Measurements from ENCODE around the gene NPSR1. TPM values are rescaled to one million over a fixed set of nuclear protein-coding genes. Genes with fewer than 3 reads are reported as not detected.
A peak's percentile ranks its signal among the peaks of the same experiment; 100 is the strongest.
"Not testable (repeated sequence)": the region's sequence is repeated elsewhere in the genome, so short reads cannot be mapped to it uniquely, and the experiment has no call there.

NPSR1 gene
- total RNA-seq, 1 donor from 2014 or later = not detected

DNA sequence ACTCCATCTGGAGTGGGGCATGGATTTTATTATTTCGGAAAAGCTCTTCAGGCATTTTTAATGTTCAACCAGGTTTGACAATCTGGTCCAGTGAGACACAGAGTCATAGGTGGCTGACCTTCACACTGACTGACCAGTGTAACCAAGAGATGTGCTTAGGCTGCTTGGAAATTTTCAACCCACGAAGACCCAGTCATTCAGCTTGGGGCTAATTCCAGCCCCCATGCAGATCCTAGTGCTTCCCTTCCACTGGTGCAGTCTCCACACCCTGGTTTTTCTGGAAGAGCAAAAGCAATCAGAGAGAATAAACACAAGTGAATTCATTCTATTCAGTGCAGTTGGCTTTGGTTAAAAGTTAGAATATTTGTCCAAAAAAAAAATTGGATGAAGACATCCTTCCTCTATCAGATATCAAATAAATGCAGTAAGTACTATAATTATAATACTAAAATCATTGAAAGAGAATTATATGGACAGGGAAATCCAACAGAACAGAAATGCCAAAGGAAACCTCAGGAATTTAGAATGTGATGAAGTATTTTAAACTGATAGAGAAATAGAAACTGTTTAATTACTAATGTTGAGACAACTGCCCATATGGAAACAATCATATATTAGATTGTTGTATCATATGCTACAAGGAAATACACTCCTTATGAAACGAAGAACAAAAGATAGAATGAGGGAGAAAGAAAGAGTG lies 178.0 kb downstream of the NPSR1 start:
- no peak for DNase-seq (ENCODE audit: low read depth in 2 of 2)

DNA sequence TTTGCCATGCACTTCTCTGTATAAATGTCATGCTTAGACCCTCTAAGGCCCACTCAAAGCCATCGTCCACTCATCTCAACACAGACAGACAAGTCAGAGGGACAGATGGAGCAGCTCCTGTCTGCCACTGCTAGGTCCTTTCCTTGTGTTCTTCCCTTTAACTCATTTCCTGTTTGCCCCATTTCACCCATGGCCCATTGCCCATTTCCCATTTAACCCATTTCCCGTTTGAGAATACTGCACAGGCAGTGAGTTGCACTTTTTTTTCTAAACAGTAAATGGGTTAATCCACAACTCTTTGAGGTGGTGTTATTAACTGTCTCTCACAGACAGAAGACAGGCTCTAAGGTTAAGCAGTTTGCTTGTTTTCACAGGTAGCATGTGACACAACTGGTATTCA lies 179.3 kb downstream of the NPSR1 start:
- peak in 1 of 2 donors; percentile 62 for DNase-seq (ENCODE audit: low read depth in 2 of 2)

DNA sequence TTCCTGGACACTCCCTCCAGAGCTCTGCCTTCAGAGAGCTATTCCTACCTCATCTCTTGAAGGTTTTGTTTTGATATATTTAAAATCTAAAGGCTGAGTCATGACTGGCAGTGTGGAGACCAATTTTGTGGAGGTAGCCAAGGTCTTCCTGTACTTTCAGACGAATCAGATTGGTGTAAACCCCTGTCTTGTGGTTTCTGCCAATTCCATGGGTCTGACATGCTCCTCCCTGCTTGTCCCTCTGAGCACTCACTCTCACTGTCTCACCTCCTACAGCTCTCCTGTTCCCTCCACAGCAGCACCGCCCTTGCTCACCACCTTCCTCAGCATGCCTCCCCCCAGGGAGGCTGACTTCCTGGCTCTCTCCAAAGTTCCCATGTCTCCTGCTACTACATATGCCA lies 179.8 kb downstream of the NPSR1 start:
- peak in 1 of 2 donors; percentile 45 for DNase-seq (ENCODE audit: low read depth in 2 of 2)

DNA sequence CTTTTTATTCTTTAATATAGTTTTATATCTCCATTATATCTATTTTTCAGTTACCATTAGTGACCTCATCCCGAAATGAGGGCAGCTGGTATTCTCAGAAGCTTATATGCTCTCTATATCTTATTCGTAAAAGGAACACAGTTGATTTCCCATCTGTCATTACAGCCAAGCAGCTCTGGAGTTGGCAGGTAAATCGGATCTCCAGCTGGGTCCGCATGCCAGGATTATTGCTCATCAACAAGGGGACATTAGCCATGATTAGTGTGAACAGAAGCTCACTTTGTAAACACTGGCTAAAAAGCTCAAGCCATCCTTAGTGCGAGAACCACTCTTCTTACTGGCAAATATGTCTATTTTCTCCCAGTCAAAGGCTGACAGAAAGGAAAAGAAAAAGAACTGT lies 180.3 kb downstream of the NPSR1 start:
- DNase-seq (ENCODE audit: low read depth in 2 of 2) = peak in 1 of 2 donors; percentile 46

DNA sequence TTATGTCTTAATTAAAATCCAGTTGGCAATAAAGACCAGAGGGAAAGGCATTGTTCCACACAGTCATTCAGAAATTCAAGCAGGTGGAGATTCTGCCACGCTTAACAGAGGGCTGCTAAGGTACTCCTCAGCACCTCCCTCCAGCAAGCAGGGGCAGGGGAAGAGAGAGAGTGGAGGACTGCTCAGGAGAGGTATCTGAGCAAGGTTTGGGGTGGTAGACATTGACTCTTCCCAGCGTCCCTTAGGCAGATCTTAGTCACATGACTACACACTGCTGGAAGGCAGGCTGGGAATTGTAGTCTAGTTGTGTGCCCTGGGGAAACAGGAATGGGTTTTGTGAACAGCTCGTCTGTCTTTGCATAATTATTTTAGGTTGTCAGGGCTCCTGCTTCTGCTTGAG lies 181.6 kb downstream of the NPSR1 start:
- no peak for DNase-seq (ENCODE audit: low read depth in 2 of 2)

DNA sequence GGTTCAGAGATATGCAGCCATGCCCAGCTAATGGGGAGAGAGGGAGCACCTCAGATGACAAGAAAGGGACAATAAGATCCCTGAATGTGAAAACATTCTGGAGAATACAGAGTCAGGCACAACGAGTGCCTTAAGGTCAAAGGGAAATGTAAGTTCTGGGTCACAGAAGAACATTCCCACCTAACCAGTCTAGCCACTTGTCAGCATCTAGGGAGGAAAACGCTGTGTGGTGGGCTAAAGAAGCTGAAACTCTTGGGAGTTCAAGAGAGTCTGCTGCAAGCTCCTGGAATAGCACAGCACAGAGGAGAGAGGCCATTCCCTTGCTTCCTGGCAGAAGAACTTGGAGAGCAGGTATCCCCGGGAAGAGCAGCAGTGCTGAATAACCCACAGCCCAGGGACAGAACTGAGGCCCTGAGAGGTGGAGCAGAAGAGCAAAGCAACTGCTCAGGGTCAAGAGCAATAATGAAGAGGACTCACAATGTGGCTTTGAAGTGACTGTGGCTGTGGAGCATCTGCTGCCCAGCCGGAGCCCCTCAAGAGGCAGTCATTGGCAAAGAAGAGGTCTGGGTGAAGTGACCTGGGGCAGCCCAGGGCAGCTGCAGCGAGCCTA lies 182.3 kb downstream of the NPSR1 start:
- DNase-seq (ENCODE audit: low read depth in 2 of 2) = no peak

DNA sequence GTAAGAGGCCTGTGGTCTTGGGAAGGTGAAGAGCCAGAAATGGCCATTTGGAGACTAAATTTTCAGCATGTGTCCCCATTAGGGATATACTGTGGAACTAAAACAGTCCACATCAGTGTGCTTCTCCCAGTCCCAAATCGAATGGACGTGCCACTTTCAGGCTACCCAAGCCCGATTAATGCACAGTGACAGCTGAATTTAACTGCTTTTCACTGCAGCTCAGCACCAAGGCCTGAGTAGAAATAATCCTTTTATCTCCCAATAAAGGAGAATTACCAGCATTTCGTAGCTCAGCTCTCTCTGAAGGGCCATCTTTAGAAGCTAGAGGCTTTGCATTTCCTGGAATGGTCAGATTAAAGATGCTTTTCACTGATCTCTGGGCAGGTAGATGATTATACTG lies 183.3 kb downstream of the NPSR1 start:
- DNase-seq (ENCODE audit: low read depth in 2 of 2) = no peak

DNA sequence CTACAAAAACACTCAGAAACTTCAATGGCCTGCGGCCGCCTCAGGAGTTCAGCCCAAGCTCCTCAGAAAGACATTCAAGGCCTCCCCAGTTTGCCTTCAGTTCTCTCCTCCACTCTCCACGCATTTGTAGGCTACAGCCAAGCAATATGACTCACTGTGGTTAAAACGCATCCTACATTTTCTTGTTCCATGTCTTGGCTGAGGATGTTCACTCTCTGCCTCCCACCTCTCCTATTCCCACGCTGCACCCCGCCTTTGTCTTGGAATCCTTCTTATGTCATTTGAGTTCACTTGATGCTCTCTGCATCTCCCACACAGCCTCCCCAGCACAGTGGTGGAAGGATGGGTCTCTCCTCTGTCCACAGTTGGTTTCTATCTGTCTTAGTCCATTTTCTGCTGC lies 184.8 kb downstream of the NPSR1 start:
- no peak for DNase-seq (ENCODE audit: low read depth in 2 of 2)

DNA sequence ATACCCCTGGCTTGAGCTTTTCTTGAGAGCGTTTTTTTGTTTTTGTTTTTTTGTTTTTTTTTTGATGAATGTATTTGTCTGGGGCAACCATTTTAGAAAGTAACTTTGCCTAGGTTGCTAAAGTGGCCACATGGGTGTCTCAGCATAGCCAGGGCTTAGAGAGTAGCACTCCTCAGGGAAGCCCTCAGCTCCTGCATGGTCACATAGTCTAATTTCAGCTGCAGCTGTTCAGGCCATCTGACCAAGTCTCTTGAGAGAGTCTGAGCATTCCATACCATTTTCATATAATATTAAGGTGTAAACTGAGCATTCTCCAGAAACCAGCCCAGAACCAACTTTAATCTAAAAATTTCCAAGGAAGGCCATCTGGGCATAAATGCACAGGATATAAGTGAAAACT lies 186.4 kb downstream of the NPSR1 start:
- no peak for DNase-seq (ENCODE audit: low read depth in 2 of 2)

DNA sequence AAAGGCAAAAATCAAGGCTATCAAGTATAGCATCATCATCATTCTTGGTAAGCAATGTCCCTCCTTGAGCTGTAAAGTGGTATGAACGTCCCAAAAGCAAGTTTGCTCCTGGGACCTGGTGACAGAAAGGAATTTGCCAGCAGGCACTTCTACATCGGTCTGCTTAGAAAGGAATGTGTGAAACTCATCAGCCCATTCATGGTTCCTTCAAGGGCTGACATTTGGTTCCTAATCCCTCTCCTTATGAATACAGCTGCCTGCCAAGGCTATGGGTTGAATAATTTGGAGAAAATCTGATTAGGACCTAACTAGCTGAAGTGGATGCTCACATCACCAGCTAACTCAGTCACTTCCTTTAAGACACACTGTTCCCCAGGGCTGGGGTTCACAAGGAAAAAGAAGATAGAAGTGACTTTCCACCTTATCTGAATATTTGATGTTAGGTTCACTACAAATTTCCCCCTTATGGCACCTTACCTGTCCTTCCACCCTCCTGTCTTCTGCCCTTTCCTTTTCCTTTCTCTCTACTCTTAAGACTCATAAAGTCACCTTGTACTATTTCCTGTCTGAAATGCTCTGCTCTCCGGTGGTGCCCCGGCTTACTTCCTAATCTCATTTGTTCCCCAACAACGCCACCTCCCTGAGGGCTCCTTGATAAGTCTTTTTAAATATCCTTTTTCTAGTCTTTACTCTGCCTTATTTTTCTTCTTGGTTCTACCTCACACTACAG lies 187.1 kb downstream of the NPSR1 start:
- DNase-seq (ENCODE audit: low read depth in 2 of 2) = no peak

DNA sequence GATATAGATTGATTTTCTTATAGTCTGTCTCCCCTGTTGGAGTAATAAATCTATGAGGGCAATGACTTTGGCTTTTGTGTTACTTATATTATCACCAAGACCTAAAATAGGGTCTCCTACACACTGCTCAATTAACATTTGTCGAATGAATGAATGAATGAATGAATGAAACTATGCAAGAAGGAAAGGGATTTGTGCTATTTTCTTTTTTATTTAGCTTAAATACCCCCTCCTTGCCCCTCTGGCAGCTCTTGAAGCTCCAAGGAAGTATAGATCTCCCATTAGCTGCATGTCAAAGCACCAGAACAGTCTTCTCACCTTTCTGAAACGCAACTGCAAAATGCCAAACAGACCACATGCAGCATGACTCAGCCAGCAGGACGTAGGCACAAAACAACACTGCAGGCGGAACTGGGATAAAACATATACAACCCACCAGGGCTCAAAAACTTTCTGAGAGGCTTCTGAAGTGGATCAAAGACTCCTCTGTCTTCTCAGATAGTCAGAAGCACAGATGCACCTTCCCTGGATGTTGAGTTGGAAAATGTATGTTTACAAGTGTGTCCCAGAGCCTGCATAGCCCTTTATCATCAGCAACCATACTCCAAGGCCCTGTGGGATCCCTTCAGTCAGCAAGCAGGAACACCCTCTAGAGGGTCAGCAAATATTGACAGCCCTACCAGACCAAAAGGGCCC lies 187.8 kb downstream of the NPSR1 start:
- peak in 1 of 2 donors; percentile 26 for DNase-seq (ENCODE audit: low read depth in 2 of 2)

DNA sequence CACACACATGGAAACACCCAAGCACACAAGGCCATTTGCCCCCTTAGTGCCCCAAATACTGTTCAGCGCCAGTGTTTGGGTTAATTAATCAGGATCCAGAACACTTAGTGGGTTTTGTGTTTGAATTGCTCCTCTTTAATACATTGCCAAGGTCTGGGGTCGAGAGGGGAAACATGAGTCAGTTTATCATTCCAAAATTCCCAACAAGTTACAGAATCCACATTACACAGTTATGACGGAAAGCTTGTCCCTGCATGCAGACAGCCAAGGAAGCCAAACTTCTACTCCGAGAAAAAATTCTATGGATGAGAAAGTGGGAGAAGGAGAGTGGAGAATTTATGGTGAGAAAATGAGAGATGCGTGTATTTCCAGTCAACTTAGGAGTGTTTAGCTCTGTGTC lies 189.0 kb downstream of the NPSR1 start:
- no peak for DNase-seq (ENCODE audit: low read depth in 2 of 2)

DNA sequence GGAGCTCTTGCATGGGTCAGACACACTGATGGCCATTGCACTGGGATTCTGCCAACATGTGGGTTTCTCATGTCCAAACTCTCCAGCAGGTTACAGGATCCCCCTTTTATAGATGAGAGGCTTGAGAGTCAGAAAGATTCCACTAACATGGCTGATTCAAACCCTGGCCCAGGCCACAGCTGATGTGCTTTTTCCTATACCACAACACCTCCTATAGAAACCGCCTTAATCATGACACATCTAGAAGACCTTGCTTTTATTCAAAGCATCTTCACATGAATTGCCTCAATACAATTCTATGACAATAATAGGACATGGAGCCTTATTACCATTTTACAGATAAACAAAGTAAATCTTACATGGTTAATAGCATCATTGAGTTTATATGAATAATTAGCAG lies 190.7 kb downstream of the NPSR1 start:
- no peak for DNase-seq (ENCODE audit: low read depth in 2 of 2)

DNA sequence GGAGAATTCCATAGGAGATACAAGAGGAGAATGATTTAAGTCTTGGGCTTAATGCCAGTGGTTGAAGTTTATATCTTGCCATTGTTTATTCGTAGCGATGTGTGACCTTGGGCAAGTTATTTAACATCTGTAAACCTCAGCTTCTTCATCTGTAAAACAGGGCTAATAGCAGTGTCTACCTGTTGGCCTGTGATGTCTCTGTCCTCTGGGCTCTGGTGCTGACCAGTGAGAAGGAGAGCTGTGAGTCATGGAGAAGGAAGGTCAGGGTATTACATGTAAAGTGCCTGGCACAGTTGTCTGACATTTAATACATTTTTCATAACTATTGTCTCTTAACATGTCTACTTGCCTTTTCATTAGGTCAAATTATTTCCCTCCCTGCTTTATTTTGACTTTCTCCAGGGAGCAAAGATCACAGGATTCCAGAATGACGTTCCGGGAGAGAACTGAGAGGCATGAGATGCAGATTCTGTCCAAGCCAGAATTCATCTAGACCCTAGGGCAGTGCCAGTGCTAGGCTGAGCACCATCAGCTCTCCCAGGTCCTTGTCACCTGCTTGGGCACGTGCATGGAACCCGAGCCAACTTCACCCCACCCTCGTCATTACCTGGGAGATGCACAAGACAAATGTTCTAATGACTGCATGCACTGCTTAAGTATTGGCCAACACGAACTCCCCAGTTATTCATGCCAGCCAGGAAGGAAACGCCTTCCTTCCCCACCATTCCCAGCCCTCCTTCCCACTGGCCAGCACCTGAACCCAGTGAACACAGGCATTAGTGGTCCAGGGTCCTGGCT lies 191.3 kb downstream of the NPSR1 start:
- peak in 1 of 2 donors; percentile 36 for DNase-seq (ENCODE audit: low read depth in 2 of 2)

DNA sequence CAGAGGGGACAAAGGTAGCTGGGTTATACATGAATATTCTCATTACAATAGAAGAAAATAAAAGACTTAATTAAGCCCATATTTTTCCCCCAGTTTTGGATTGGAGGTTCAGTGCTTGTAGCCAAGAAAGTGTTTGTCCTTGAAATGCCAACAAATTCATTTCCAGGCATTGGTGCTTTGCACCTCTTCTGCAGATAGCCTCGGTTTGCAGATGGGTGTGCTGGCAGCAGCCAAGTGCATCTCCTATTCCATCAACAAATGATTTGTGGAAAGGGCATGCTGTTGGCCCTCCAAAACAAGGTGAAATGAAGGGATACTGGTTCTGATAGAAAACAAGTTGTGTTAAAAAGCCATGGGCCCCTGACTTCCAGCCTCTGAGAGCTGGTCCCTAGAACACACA lies 192.0 kb downstream of the NPSR1 start:
- DNase-seq (ENCODE audit: low read depth in 2 of 2) = no peak

DNA sequence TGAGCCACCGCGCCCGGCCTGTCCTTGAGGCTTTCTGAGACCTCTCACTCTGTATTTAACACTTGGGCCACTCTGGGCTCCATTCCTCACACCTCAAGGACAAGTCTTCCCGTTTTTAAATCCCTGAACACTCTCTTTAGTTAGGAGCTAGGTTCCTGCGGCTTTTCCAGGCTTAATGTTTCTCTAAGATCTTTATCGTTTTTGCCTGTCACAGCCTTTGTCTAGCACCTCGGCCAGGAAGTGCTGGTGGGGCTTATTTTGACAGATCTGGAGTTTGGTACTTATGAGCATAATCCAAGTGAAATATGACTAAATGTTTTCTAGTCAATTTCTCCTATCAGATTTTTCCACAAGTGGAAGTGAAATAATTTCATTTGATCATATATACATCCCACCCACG lies 192.7 kb downstream of the NPSR1 start:
- DNase-seq (ENCODE audit: low read depth in 2 of 2) = peak in 1 of 2 donors; percentile 71

DNA sequence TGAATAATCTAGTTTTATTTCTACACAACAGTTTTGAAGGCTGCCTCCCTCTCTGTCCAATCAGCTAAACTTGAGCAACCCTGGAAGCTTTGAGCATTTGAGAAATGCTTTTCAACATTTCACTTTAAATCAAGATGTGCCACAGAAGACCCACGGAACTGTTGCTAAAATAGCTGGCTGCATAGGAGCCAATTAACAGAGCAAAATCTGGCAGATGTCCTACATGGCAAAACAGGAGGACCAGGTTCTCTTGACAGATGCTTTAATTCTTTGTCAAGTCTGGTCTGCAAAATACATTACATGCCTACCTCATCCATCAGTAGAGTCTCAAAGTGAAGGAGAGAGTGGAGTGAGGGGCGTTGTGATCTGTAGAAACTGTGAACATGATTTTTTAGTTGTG lies 193.4 kb downstream of the NPSR1 start:
- no peak for DNase-seq (ENCODE audit: low read depth in 2 of 2)

DNA sequence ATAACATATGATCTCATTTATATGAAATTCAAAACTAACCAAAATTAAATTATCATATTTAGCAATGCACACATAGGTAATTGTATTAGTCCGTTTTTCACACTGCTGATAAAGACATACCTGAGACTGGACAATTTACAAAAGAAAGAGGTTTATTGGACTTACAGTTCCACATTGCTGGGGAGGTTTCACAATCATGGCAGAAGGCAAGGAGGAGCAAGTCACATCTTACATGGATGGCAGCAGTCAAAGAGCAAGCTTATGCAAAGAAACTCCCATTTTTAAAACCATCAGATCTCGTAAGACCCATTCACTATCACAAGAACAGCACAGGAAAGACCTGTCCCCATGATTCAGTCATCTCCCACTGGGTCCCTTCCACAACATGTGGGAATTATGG lies 200.4 kb downstream of the NPSR1 start:
- DNase-seq (ENCODE audit: low read depth in 2 of 2) = not testable (repeated sequence)

DNA sequence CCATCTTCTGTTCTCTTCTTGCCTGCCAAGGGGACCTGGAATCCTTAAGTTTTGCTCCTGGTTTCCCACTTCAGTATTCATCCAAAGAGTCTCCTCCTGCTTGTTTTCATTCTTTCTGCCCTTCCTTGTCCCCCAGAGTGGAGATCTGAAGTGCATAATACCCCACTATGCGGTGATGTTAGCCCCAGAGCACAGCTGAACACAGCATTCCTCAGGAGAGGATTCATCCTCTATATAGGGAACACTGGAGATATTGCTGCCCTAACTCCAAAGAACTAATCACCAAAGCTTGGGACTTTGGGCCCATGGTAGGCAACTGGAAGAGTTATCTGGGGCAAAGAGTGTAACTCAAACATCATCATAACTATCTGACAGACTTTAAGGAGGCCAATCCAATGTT lies 201.3 kb downstream of the NPSR1 start:
- not testable (repeated sequence) for DNase-seq (ENCODE audit: low read depth in 2 of 2)

DNA sequence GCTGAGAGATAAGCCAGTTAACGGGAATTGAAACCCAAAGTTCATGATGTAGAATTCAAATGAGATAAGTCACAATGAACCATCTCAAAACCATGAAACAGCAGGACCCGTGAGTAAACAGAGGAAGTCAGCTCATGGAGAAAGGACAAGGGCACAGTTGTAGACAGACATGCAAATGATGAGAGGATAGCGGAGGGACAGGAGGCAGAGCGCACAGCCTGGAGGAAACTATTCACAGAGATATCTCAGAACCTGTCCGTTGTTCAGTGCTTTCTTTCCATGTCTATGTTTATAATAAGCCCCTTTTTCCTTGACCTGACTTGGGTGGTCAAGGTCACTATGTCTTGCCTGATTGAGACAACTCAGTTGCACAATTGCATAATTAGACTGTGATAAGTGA lies 208.2 kb downstream of the NPSR1 start:
- not testable (repeated sequence) for DNase-seq (ENCODE audit: low read depth in 2 of 2)

DNA sequence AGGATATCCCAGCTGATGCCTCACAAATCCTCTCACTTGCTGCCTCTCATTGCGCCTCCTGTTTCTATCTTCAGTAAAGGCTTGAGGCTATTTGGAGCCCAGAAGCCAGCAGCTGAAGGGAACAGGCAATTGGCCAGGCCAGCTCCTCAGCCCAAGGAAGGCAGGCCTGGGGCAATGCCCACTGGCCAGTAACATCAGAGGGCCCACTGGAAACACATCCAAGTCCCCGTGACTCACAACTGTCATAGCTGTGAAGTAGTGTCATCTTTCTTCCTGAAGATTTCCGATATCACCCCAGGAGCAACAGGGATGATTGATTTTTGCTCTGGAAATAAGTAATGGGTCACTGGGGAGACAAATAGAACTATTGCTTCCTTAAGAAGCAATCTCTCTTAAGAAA lies 209.3 kb downstream of the NPSR1 start:
- not testable (repeated sequence) for DNase-seq (ENCODE audit: low read depth in 2 of 2)

Measured in dermis microvascular lymphatic vessel endothelial cell (primary cell).